ENCODE results near the gene SGIP1.

Gene SGIP1

DNA sequence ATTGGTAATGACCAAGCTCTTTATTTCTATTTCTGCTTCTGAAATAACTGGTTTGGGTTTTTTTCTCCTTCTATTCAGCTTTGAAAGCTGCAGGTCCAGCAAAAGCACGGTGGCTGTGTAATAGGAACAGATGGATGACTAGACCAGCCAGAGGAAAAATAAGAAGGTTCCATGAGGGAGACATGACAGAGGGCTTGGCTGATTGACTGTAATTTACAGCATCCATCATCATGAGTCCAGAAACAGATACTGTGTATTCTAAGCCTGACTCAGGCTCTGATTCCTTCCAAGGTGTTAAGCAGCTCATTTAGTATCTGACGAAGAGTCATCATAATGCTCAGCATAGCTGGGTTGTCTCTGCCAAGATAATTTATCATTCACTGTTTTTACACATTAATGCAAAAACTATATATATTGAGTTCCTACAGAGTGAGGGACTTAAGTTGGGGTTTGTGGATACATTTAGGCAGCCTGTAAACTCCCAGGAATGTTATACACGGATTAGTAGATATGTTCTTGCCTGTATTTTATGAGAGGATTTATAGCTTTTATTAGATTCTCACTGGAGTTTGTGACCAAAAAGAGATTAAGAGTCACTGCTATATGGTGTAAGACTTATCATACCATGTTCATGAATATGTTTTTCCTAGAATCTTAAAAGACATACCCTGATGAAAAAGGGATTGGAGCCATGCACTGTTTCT lies 72.6 kb downstream of the SGIP1 start:
- DNase-seq (ENCODE audit: low spot score), result no peak

DNA sequence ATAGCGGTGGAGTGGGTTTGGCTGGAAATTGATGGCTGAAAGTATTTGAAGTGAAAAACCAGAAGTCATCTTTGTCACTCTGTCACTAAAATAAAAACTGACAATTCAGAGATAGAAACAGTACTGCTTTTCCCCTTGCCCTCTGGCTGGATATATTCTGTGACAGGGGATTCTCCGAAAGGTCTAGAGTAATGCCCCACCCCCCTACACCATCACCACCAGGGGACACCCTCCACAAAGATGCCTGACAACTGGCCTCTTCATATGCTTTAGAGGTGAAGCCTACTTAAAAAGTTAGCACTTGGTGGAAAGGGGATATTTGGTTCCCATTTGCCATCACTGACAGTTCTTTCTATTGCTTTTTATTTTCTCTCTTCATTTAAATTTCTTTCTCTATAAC lies 73.5 kb downstream of the SGIP1 start:
- DNase-seq (ENCODE audit: low spot score), result no peak

DNA sequence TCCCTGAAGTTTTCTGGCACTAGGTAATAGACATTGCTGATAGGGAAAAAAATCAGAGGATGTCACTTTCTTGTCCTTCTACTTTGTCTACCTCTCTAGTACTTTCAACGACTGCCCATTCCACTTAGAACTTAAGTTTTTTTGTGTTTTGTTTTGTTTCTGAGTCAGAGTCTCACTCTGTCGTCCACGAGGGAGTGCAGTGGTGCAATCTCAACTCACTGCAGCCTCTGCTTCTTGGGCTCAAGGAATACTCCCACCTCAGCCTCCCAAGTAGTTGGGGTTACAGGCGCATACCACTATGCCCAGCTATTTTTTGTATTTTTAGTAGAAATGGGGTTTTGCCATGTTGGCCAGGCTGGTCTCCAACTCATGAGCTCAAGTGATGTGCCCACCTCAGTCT lies 79.2 kb downstream of the SGIP1 start:
- no peak for DNase-seq (ENCODE audit: low spot score)

GRCh38 chr1:66617362-66618184 lies 83.6 kb downstream of the SGIP1 start:
- no peak for DNase-seq (ENCODE audit: low spot score)

DNA sequence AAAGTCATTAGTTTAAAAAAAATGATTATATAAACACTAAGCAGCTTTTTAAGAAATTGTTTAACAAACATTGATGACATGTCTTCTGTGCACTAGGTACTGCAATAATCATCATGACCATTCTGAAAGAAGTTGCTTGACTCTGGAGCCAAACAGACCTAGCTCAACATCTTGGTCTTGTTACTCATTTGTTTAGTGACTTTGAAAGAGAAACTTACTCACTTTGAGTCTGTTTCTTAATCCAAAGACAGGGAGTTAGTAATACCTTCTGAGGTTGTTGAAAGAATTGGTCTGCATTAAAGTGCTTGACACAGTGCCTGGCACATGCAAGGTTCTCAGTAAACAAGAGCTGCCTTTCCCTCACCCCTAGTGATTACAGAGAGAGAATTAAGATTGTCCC lies 84.4 kb downstream of the SGIP1 start:
- DNase-seq (ENCODE audit: low spot score), result no peak

GRCh38 chr1:66623812-66624211 lies 89.9 kb downstream of the SGIP1 start:
- no peak for DNase-seq (ENCODE audit: low spot score)

GRCh38 chr1:66624412-66625060 lies 90.6 kb downstream of the SGIP1 start:
- DNase-seq (ENCODE audit: low spot score), result no peak

DNA sequence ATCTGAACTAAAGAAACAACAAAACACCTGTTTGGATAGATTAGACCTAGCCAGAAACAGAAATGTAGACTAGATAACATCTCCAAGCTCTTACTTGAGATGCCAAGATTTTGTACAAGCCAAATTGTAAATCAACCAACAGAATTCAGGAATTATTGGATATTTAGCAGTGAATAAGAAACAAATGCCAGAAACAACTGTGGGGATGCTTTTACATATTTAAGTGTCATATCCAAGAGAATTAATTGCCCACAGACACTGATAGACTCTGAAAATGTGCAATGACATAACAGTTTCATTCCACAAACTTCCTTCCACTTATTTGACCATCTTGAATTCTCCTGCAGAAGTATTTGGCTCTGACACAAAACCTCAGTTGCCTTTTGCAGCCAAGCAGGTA lies 92.3 kb downstream of the SGIP1 start:
- no peak for DNase-seq (ENCODE audit: low spot score)

GRCh38 chr1:66628926-66629325 lies 95.0 kb downstream of the SGIP1 start:
- no peak for DNase-seq (ENCODE audit: low spot score)

GRCh38 chr1:66633159-66633558 lies 99.2 kb downstream of the SGIP1 start:
- DNase-seq (ENCODE audit: low spot score), result no peak

DNA sequence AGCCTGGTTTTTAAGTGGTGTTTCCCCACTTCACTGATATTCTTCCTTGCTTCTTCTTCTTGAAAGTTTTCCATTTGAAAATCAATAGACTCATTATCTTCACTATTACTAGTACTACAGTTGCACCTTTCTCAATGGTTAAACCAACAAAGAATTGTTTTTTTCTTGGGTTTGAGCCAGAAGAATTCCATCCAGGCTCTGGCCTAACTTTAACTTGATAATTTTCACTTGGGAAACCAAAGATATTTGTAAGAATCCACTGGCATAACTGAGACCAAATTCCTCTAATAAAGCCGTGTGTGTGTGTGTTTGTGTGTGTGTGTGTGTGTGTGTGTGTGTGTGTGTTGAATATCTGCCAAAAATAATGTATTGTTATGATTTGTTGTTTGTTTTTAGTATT lies 103.2 kb downstream of the SGIP1 start:
- DNase-seq (ENCODE audit: low spot score), result no peak

- DNase-seq (ENCODE audit: low spot score), result no peak
These were observed 108.0 kb downstream of the SGIP1 start for GRCh38 chr1:66641891-66642473.

DNA sequence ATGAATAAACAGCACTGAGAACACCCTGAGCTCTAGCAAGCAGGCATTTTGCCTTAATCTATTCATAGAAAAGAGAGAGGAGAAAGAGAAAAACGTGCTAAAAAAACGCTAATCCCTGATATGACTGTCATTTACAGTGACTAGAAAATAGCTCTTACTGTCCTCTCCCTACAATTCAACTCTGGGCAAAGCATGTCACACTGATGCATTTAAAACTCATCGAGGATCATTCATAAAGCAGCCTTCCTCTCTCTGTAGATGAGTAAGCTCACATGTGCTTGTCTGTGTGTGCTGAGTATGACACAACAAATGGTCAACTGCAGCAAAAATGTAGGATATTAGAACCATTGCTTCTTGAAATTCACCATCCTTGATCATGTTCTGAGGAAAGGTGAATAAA lies 109.0 kb downstream of the SGIP1 start:
- no peak for DNase-seq (ENCODE audit: low spot score)

DNA sequence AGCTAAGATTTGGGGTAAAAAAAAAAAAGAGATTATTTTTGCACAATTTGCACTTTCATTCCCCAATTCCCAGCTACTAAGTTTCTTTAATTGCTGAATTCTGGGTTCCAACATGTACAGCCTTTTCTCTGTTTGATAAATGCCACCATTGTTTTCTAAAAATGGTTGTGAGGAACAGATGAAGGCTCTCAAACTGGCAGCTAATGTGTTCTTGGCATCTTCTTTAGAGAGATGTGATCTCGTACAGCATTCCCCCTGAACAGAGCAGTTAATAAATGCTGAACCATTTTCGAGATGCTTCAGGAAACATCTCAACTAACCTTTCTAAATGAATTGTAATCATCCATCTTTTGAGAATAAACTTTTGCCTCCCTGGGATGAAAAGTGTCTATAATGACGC lies 110.4 kb downstream of the SGIP1 start:
- no peak for DNase-seq (ENCODE audit: low spot score)

GRCh38 chr1:66648901-66649595 lies 115.1 kb downstream of the SGIP1 start:
- no peak for DNase-seq (ENCODE audit: low spot score)

- DNase-seq (ENCODE audit: low spot score), result no peak
These were observed 118.6 kb downstream of the SGIP1 start for GRCh38 chr1:66652556-66652955.

GRCh38 chr1:66654643-66655042 lies 120.7 kb downstream of the SGIP1 start:
- DNase-seq (ENCODE audit: low spot score), result no peak

GRCh38 chr1:66671455-66671854 lies 137.5 kb downstream of the SGIP1 start:
- no peak for DNase-seq (ENCODE audit: low spot score)

DNA sequence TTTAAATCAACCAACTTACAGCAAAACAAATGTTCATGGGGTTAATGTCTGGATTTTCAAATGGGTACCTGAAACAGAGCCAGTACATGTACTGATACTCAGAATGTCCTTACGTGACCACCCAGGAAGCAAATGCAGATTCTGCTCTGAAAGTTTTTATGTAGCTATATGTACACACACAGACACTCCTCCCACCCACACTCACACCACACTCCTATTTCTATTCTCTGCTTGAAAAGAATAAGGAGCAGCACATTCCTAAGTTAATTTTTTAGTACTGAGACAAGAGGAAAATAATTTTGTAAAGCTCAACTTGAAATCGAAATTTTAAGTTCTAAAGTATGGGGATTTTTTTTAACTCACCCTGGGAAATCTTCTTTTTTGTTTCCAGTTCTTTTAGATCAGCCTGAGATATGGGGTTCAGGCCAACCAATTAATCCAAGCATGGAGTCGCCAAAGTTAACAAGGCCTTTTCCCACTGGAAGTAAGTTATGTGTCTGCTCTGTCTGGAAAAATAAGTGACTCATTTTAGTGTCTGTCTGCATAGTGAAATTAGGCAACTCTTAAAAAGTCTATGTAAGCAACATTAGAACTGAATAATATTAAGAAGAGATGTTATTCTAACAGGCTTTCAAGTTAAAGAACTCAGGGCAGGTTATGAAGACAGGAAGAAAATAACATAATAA lies 142.8 kb downstream of the SGIP1 start:
- no peak for DNase-seq (ENCODE audit: low spot score)

GRCh38 chr1:66678146-66678545 lies 144.2 kb downstream of the SGIP1 start:
- DNase-seq (ENCODE audit: low spot score), result no peak

- DNase-seq (ENCODE audit: low spot score), result no peak
These were observed 145.2 kb downstream of the SGIP1 start for GRCh38 chr1:66679140-66679539.

- no peak for DNase-seq (ENCODE audit: low spot score)
These were observed 147.7 kb downstream of the SGIP1 start for GRCh38 chr1:66681686-66682085.
